MM.1S (cell line): ENCODE data around the gene EGFL8.

Experiments used
- DNase-seq: peaks from one replicate; pipeline ENCODE4 v3.0.0-alpha.2; 2015
- H2AFZ ChIP-seq: fragments of 300-600 bp; sonication (generic); 2 replicates; pipeline ENCODE4 v1.6.0; 2016; ENCODE audit warnings: antibody characterized with exemption, low read length
- H3F3A ChIP-seq: fragments of 300-600 bp; sonication (generic); 2 replicates; pipeline ENCODE4 v1.6.1; 2016; ENCODE audit warnings: mild to moderate bottlenecking, antibody characterized with exemption, low read length, moderate library complexity, mixed read lengths; ENCODE audit not compliant: insufficient read depth
- H3K27ac ChIP-seq: fragments of 300-600 bp; sonication (generic); 2 replicates; pipeline ENCODE4 v1.5.1; 2016; ENCODE audit warnings: mild to moderate bottlenecking, low read length
- H3K27me3 ChIP-seq: fragments of 300-600 bp; sonication (generic); replicated peaks from 2 replicates; pipeline ENCODE4 v1.6.0; 2016; ENCODE audit warnings: low read length; ENCODE audit not compliant: insufficient read depth
- H3K36me3 ChIP-seq: fragments of 300-600 bp; sonication (generic); replicated peaks from 2 replicates; pipeline ENCODE4 v1.6.1; 2016; ENCODE audit warnings: mild to moderate bottlenecking, low read length, mixed read lengths; ENCODE audit not compliant: insufficient read depth
- H3K4me1 ChIP-seq: fragments of 300-600 bp; sonication (generic); 2 replicates; pipeline ENCODE4 v1.6.1; 2016; ENCODE audit warnings: low read length, mixed read lengths
- H3K4me2 ChIP-seq: fragments of 300-600 bp; sonication (generic); 2 replicates; pipeline ENCODE4 v1.6.0; 2016; ENCODE audit warnings: low read depth, low read length
- H3K4me3 ChIP-seq: fragments of 300-600 bp; sonication (generic); 2 replicates; pipeline ENCODE4 v1.5.1; 2016; ENCODE audit warnings: low read length, mixed read lengths
- H3K79me2 ChIP-seq: fragments of 300-600 bp; sonication (generic); 2 replicates; pipeline ENCODE4 v1.6.1; 2016; ENCODE audit warnings: mixed run types, low read length, mixed read lengths
- H3K9ac ChIP-seq: fragments of 300-600 bp; sonication (generic); 2 replicates; pipeline ENCODE4 v1.6.1; 2016; ENCODE audit warnings: low read length, mixed read lengths
- H3K9me2 ChIP-seq: fragments of 300-600 bp; sonication (generic); replicated peaks from 2 replicates; pipeline ENCODE4 v1.6.1; 2016; ENCODE audit warnings: mild to moderate bottlenecking, low read length, mixed read lengths; ENCODE audit not compliant: insufficient read depth
- H3K9me3 ChIP-seq: fragments of 300-600 bp; sonication (generic); replicated peaks from 2 replicates; pipeline ENCODE4 v1.6.1; 2016; ENCODE audit warnings: mild to moderate bottlenecking, low read length, mixed read lengths; ENCODE audit not compliant: insufficient read depth
- H4K20me1 ChIP-seq: fragments of 300-600 bp; sonication (generic); 2 replicates; pipeline ENCODE4 v1.6.1; 2016; ENCODE audit warnings: mild to moderate bottlenecking, low read length, moderate library complexity, mixed read lengths; ENCODE audit not compliant: insufficient read depth
- EZH2 ChIP-seq: fragments of 300-600 bp; sonication (generic); optimal IDR thresholded peaks from 2 replicates; pipeline ENCODE3; 2017; ENCODE audit warnings: low read depth, mild to moderate bottlenecking, antibody characterized with exemption, low read length, mixed read lengths
- EZH2phosphoT487 ChIP-seq: fragments of 300-600 bp; sonication (generic); IDR thresholded peaks from 2 replicates; pipeline ENCODE4 v1.6.1; 2018; ENCODE audit warnings: antibody characterized with exemption, low read length
- TF ChIP-seq, protein P1 (sequence below): fragments of 300-600 bp; sonication (generic); IDR thresholded peaks from 2 replicates; pipeline ENCODE4 v1.5.1; 2016; ENCODE audit warnings: antibody characterized with exemption, low read length, mixed read lengths

EGFL8 gene

GRCh38 chr6:32147401-32148132 is 16.8 kb upstream of the EGFL8 start:
- Histone ChIP-seq H3K9me2 (no peaks in the 10 kb centered on the region), H3K79me2 (no peaks in the 10 kb centered on the region), H3K27me3 (peaks cover 83% of the 10 kb centered on the region), H3K27ac (no peak overlapping the region), H3K36me3 (no peaks in the 10 kb centered on the region), H3K4me2 (no peak overlapping the region), H3K4me3 (no peak overlapping the region), H4K20me1 (no peaks in the 10 kb centered on the region), H3K9ac (no peak overlapping the region), H3K4me1 (no peaks in the 10 kb centered on the region), H3F3A (no peaks in the 10 kb centered on the region), H3K9me3 (no peaks in the 10 kb centered on the region), H2AFZ (no peak overlapping the region)
- no peak for DNase-seq
- TF ChIP-seq EZH2 (no peak), EZH2phosphoT487 (no peak)
- TF ChIP-seq, protein P1, sequence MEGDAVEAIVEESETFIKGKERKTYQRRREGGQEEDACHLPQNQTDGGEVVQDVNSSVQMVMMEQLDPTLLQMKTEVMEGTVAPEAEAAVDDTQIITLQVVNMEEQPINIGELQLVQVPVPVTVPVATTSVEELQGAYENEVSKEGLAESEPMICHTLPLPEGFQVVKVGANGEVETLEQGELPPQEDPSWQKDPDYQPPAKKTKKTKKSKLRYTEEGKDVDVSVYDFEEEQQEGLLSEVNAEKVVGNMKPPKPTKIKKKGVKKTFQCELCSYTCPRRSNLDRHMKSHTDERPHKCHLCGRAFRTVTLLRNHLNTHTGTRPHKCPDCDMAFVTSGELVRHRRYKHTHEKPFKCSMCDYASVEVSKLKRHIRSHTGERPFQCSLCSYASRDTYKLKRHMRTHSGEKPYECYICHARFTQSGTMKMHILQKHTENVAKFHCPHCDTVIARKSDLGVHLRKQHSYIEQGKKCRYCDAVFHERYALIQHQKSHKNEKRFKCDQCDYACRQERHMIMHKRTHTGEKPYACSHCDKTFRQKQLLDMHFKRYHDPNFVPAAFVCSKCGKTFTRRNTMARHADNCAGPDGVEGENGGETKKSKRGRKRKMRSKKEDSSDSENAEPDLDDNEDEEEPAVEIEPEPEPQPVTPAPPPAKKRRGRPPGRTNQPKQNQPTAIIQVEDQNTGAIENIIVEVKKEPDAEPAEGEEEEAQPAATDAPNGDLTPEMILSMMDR = no peak

GRCh38 chr6:32148289-32149091 is 15.9 kb upstream of the EGFL8 start:
- Histone ChIP-seq H3K27me3 (peaks cover 91% of the 10 kb centered on the region), H3K79me2 (no peaks in the 10 kb centered on the region), H3K9me3 (no peaks in the 10 kb centered on the region), H3K4me1 (no peaks in the 10 kb centered on the region), H3F3A (no peaks in the 10 kb centered on the region), H3K9ac (no peak overlapping the region), H3K27ac (no peak overlapping the region), H4K20me1 (no peaks in the 10 kb centered on the region), H3K4me2 (no peak overlapping the region), H3K4me3 (no peak overlapping the region), H3K9me2 (no peaks in the 10 kb centered on the region), H3K36me3 (no peaks in the 10 kb centered on the region), H2AFZ (no peak overlapping the region)
- no peak for DNase-seq
- TF ChIP-seq EZH2 = peak; percentile 24
- no peak for TF ChIP-seq EZH2phosphoT487

- H3K9ac ChIP-seq = no peak overlapping the region
- peaks cover 92% of the 10 kb centered on the region for H3K27me3 ChIP-seq
- no peak for TF ChIP-seq EZH2
- no peaks in the 10 kb centered on the region for H3K9me3 ChIP-seq
- no peaks in the 10 kb centered on the region for H3K36me3 ChIP-seq
- H3K79me2 ChIP-seq = no peaks in the 10 kb centered on the region
- no peaks in the 10 kb centered on the region for H3K9me2 ChIP-seq
- no peaks in the 10 kb centered on the region for H4K20me1 ChIP-seq
- H3K27ac ChIP-seq = no peak overlapping the region
- no peaks in the 10 kb centered on the region for H3F3A ChIP-seq
- no peak overlapping the region for H3K4me3 ChIP-seq
- H2AFZ ChIP-seq = no peak overlapping the region
- no peak overlapping the region for H3K4me2 ChIP-seq
- no peaks in the 10 kb centered on the region for H3K4me1 ChIP-seq
- no peak for DNase-seq
Measured at GRCh38 chr6:32149092-32149755, 15.2 kb upstream of the EGFL8 start.
